UCSD-AML1 (cell line): ENCODE measurements around the gene ITGB2.

Experiments used
- DNase-seq: peaks from one replicate; lab custom pipeline; 2025; ENCODE audit not compliant: unreplicated experiment; lab: John Stamatoyannopoulos, UW

ITGB2 gene

GRCh38 chr21:44850905-44851657, 69.6 kb downstream of the ITGB2 start:
- DNase-seq, result no peak

- no peak for DNase-seq
Measured at GRCh38 chr21:44850208-44850800, 70.4 kb downstream of the ITGB2 start.

GRCh38 chr21:44849616-44850130, 71.0 kb downstream of the ITGB2 start:
- no peak for DNase-seq

GRCh38 chr21:44848821-44849521, 71.7 kb downstream of the ITGB2 start:
- DNase-seq, result no peak

DNA sequence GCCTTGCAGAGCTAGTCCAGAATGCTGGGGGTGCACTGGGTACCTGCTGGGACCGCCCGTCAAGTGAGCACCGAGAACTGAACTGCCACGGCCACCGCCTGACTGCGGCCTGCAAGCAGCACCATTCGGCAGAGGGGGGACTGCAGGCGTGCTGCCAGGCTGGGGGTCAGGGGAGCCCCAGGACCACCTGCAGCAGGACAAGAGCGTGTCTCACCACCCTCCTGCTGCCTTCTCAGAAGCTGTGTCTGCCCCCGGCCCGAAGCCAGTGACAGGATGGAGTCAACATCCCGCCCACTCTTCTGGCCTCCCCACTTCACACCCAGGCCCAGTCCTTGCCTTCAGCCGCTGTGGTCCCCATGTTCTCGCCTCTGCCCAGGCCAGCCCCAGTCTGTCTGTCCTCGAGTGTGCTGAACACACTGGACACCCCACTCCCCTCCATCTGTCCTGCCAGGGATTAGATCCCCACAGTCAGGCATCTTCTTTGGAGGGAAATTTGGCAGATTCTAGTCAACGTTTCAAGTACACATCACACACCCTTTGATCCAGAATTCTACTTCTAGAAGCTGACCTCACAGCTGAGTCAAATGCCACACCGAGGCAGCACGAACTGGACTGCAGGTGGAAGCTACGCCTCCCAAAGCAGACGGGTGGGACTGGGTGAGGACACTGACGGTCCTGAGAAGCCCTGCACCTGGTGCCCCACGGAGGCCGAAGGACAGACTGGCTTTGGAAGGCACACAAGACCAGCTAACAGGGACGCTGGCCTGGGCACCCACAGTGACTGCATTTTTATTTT, 73.2 kb downstream of the ITGB2 start:
- no peak for DNase-seq

DNA sequence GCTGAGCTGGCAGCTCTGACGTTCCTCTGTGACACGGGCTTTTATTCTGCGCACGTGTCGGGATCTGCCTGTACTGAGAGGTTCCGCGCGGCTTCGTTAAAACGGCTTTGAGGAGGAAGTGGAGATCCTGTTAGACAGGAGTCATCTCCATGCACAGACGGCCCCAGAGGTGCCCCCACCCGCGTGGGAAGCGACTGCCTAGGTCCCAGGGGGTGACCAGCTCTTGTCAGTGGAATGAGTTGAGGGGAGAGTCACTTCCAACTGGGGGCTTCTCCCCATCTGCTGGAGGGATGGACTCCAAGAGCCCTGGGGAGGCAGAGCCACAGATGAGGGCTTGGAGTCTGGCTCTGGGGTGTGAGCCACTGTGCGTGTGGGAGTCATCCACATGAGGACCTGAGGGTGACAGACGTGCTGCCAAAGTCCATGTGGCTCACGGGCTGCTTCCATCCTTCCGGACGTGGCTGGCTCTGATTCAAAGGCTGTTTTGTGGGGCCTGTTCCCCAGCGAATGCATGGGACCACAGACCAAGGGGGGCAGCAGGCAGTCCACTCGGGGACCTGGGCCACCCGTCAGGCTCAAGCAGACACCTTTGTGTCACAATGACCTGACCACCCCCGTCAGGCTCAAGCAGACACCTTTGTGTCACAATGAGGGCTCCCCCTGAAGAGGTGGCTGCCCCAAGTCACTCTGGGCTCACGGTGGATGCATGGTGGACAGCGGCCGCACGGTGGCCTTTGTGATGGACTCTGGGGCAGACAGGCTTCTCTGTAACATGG, 74.0 kb downstream of the ITGB2 start:
- peak; percentile 71 for DNase-seq

- DNase-seq, result no peak
Measured at GRCh38 chr21:44846224-44846484, 74.5 kb downstream of the ITGB2 start.

DNA sequence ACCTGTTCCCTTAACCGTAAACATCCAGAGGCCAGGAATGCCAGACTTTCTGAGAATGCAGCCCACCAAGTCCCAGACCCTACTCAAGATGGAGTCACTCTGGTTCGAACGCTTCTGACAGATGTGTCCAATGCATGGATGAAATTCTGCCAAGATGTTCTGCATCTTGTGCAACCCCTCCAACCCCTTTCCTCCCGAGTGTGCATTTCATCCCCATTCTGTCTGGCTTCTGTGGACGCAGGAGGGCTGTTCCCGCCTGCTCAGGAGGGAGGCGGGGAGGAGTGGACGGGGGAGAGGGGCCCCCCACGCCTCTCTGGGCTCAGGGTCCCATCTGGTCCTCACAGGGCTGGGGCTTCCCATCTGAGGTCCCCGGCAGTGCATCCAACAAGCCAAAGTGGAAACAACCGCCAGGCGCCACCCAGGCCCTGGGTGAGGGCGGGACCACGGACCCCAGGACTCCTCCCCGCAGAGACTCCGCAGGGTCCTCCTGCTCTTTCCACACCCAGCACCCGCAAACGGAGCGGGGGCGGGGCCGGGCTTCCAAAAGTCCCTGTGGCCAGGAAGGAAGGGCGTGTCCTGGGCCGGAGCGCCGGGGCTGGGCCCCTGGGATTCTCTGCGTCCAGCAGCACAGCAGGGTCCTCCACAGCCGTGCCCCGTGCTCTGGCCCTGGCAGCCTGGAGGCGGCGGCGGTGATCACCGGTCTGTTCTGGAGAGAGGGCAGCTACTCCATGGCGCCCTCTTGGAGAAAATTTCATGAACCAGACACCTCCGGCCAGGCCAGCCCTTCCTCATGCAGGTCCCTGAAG, 75.1 kb downstream of the ITGB2 start:
- peak; percentile 93 for DNase-seq

GRCh38 chr21:44844256-44844655, 76.4 kb downstream of the ITGB2 start:
- no peak for DNase-seq

DNA sequence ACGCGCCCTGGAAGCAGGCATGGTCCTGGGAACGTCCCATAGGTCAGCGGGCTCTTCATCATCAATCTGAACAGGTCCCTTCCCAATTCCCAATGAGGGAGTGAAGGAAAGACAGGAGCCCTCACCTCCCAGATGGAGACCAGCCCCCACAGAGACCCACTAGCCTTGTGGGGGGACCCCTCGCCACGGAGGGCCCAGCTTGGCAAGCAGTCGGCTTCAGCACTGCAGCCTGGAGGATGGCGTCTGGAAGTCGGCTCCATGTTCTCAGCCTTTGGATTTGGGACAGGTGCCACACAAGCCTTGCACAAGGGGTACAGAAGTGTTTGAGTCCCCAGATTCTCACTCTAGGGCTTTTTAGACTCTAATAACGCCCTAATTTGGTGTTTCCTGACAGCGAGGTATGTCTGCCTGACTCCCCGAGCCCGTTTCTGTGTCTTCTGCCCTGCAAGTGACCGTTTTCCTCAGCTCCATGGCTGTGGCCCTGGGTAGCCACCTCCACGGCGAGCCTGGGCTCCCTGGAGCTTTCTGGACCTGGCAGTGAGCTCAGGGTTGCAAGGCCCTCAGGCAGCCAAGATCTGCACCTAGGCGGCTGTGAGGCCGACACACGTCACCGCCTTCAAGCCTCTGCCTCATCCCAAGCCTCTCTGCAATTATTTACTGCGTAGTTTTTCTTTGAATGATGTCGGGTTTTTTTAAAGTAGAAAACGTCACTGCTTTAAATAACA, 77.8 kb downstream of the ITGB2 start:
- no peak for DNase-seq

DNA sequence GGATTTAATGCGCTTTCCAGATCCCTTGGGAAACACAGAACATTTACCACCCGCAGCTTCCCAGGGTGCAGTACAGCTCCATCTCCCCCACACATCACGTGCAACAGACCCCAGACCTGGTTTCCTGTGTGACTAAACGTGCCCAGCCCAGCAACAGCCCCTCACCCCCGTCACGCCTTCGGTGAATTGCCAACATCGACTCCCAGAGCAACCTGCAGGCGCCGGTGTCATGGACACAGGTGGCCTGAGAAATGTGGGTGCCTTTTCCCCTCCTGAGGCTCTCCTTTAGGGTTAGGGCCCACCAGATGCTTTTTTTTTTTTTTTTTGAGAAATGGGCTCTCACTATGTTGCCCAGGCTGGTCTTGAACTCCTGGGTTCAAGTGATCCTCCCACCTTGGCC, 78.6 kb downstream of the ITGB2 start:
- DNase-seq, result no peak

GRCh38 chr21:44840771-44841170, 79.9 kb downstream of the ITGB2 start:
- no peak for DNase-seq

- DNase-seq, result no peak
Measured at GRCh38 chr21:44838951-44839350, 81.7 kb downstream of the ITGB2 start.

DNA sequence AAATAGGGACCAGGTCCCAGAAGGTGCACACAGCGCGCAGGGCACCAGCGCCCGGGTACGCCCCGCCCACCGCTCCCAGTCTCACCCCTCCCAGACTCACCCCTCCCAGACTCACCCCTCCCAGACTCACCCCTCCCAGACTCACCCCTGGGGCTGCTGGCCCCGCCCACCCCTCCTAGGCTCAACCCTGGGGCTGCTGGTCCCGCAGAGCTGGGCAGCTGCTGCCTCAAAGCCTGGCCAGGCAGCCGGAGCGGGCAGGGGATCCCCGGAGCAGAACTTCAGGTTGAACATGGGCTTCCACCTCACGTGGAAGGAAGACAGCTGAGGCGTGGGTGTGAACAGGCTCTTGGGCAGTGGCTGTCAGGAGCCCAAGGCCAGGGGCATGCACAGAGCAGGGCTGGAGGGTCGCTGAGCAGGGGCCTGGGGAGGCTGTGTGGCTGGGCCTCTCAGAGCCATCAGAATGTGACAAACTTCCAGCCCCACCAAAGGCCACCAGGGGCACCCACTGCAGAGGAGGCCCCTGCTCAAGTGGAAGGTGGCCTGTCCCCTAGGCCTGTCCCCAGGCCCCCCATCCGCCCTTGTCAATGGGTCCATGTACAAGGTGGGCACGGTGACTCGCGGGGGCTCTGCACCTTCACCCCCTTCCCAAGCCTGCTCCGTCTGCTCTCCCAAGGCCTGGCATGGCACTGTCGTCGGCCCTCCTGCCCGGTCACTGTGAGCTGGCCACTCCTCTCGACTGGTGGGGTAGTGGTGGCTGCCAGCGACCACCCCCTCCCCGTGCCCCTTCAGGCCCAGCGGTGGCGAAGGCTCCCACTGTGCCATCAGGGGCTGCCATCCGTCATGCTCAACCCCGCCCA, 82.4 kb downstream of the ITGB2 start:
- DNase-seq, result no peak

GRCh38 chr21:44837537-44837936, 83.2 kb downstream of the ITGB2 start:
- no peak for DNase-seq

DNA sequence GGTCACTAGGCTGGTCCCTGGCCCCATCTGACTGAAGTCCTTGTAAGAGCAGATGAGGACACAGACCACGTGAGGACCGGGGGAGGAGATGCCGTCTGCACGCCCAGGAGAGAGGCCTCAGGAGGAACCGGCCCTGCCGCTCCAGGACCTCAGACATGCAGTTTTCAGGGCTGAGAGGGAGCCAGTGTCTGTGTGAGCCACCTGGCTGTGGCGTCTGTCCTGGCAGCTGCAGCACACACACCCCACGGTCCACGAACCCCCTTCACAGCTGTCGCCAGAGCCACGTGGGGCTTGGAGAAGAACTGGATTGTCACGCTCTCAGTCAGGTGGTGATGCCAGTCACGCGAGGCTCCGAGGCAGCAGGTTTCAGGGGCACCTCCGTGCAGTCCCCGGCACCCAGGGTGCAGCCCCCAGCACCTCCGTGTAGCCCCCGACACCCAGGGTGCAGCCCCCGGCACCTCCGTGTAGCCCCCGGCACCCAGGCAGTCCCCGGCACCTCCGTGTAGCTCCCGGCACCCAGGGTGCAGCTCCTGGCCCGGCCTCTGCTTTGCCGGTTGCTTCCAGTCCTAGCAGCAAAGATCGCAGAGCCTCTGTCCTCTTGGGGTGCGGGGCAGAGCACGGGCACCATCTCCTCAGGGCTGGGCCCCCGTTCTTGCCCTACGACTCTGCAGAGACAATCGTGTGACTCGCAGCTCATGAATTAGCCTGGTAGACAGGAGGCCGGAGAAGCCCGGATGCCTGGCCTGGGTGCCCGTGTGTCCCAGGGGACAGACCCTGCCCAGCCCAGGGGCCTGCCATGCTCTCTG, 83.8 kb downstream of the ITGB2 start:
- DNase-seq, result peak; percentile 29

DNA sequence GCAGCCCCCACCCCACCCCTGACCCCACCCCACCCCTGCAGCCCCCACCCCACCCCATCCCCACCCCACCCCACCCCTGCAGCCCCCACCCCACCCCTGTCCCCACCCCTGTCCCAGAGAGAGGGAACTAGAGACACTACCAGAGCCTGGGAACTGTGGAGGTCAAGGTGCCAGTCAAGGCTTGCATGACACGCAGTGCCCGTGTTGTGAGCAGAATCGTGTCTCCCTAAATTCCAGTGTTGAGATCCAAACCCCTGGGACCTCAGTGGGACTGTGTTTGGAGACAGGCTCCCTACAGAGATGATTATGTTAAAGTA, 84.4 kb downstream of the ITGB2 start:
- DNase-seq, result no peak
